Measurements from ENCODE around the gene RRP8. TPM values are rescaled to one million over a fixed set of nuclear protein-coding genes. Genes with fewer than 3 reads are reported as not detected.

Gene RRP8
- polyA plus RNA-seq, 5 donors: 20.2 to 24.9 (median 22.1) TPM

DNA sequence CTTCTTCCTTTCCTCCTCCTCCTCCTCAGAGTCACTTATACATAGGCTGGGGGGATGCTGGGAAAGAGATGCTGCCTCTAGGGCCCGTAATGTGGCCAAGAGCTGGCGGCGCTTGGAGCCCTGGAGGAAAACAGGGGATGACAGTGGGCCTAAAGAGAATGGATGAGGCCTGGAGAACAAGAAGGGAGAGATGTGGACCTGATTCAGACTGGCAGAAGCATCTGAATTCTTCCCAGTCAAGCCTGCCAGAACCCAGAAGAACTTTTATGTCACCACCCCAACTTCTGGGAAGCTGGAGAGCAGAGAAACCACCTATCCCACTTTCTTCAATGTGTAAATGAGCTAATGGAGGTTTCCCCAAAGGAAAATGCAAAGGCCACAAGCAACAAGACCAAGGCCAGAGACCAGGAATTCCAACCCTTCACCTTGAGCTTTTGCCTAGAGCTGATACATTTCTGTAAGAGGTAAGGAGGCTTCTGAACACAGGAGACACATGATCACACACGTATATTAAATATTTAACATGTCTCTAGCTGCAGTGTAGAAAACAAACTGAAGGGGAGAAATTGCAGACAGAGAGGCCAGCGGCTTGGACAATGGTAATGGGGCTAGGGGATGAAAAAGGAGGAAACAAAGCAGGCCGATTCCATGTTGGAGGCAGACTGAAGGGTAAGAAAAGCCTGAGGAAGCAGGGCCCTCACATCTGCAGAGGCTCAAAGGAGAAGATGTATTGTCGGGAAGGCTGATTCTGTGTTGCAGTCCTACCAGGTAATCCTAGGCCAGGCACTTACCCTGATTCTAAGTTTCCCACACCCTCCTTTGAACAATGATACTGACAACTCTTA is 1.1 kb downstream of the RRP8 start:
- no peak for DNase-seq

DNA sequence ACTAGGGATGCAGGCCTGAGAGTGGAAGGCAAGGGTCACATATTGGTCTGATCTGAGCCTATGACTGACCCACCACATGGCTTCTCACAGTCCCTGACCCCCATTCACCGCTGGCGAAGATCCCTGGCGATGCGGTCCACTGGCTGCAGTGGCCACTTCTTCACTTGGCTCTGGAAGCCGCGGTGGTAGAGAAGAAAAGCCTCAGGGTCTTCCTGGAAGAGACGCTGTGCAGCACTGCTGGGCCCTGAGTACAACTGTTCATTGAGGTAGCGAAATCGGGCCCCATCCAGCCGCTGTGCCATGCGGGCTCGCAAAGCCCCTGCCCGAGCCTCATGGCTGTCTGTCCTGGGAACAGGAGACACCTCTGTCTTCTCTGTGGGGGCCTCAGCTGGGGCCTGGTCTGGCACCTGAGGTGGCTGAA is 2.4 kb downstream of the RRP8 start:
- no peak for DNase-seq

DNA sequence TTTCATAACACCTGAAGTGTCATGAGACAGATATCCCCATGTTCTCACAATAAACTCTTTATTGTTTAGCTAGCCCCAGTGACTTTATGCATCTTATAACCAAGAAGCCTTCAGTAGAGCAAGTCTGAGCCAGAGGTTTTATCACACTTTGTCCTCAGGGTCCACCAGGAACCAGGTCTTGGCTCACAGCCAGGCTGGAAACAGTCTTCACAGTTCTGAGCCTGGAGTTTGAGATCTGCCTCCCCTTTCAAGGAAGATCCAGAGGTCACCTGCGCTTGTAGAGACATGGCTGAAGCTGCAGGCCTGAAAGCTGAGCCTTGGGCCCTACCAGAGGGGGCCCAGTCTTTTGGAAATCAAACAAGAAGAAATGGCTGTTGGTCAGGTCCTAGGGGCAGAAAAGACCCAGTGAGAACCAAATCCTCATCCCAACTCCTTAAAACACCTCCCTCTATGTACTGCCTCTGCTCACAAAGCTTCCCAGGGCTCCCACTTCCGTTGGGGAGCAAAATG is 3.5 kb downstream of the RRP8 start:
- no peak for DNase-seq

DNA sequence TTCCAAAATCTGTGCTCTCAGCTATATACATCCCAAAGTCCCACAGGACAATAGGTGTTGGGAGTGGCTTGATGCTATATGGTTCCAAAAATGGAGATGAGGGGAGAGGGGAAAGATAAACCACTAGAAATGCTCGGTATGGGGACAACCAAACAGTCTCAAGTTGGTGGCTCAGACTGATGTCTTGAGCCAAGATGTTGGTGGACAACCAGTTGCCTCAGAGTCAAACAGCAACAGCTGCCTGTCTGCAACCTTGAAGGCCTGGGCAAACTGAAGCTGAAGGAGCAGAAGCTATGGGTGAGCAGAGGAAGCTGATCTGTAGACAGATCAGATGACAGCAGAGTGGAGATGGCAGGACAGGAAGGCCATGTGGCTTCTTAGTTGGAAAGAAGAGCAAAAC is 4.0 kb downstream of the RRP8 start:
- no peak for DNase-seq

DNA sequence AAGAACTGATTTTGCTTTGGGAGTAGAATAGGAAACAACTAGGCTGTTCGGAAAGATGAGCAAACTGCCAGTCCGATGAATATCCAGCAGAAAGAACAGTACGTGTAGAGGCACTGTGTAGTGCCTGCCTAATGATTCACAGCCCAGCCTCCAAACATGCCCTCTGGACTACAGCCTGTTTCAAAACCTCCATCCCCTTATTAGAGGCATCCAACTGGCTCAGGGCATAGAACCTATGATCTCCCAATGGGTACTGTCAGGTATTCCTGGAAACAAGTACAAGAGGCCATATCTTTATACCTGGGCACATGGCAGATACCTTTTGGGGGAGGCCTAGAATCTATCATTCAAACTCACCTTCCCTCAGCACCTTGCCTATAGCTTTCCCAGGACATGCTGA is 4.9 kb downstream of the RRP8 start:
- no peak for DNase-seq

DNA sequence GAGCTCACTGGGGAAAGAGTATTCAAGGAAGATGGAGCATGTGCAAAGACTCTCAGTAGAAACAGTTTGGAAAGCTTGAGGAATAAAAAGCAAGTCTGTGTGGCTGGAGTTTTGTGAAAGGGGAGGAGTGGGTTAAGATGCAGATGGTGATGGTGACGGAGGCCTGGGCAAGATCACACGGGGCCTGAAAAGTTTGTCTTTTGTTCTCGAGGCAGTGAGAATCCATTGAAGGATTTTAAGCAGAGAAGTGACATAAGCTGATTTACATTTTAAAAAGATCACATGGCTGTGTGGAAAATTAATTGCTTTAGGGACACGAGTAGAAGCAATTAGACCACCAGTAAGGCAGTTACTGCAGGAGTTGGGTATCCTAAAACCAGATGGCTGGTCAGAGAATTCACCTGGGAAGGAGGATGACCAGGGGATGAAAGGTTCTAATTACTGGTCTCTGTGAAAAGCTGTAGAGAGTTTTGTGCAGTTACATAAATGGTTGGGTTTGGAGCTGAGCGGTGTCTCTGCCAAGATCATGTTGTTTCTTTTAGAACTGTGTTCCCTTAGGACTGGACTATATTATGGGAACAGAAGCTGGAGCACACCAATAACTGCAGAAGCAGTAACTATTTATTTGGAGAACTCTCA is 7.1 kb downstream of the RRP8 start:
- no peak for DNase-seq

DNA sequence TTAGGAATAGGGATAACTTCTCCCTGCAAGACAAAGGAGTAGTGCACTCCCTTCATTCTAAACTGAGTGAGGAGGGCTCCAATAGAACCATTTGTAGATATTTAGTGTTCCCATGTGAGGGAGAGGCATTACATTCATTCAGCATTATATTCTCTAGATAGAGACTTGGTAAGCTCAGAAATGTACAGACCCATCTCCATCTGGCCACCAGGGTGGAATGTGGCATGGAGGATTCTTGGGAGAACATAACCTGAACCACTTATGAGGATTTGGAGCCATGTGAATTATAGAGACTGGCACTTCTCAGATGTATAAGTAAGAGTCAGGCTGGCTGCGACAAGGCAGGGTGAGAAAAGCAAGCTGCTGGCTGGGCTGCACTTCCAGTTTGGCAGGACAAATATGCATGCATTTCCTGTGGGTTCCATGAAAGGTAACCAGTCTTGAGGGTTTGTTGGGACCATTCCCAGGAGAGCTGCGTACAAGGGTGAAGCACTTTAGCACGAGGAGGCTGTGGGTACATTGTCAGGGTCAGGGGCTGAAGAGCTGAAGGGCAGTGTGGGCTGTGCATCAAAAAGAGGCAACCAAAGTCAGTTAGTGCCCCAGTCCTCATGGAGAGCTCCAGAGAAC is 9.2 kb downstream of the RRP8 start:
- DNase-seq: no peak

DNA sequence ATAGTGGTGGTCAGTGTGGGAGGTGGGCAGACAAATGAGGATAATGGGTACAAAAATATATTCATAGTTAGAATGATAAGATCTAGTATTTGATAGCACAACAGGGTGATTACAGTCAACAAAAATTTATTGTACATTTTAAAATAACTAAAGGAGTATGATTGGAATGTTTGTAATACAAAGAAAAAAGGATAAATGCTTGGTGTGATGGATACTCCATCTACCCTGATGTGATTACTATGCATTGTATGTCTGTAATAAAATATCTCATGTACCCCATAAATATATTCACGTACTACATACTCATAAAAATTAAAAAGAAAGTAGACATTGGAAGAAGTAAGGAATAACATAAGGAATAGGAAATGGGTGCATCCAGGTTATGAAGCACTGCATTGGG is 15.4 kb downstream of the RRP8 start:
- DNase-seq: no peak

DNA sequence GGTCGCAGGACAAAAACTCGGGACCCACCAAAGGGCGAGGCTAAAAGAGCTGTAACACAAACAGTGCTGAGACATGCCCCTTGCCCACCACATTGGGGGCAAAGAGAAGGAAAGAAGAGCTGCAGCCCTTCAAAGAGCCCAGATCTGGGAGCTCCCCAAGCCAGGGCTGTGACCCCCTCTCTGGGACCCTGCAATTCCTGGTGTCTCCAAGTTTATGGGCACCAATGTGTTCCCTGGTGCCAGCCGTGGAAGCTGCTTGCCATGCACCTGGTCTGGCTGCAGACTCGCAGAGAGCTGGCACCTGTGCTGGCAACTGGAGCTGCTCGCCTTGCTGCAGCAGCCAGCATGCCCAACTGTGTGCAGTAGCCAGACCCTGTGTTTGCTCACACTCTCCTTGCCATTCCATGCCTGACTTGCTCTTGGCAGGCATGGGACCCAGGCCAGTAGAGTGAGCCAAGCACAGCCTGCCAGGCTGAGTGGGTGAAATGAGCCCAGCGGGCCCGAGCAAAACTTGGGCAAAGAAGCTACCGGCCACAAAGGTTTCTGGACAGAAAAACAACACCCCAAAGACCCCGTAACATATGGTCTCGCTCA is 16.0 kb downstream of the RRP8 start:
- DNase-seq: no peak

DNA sequence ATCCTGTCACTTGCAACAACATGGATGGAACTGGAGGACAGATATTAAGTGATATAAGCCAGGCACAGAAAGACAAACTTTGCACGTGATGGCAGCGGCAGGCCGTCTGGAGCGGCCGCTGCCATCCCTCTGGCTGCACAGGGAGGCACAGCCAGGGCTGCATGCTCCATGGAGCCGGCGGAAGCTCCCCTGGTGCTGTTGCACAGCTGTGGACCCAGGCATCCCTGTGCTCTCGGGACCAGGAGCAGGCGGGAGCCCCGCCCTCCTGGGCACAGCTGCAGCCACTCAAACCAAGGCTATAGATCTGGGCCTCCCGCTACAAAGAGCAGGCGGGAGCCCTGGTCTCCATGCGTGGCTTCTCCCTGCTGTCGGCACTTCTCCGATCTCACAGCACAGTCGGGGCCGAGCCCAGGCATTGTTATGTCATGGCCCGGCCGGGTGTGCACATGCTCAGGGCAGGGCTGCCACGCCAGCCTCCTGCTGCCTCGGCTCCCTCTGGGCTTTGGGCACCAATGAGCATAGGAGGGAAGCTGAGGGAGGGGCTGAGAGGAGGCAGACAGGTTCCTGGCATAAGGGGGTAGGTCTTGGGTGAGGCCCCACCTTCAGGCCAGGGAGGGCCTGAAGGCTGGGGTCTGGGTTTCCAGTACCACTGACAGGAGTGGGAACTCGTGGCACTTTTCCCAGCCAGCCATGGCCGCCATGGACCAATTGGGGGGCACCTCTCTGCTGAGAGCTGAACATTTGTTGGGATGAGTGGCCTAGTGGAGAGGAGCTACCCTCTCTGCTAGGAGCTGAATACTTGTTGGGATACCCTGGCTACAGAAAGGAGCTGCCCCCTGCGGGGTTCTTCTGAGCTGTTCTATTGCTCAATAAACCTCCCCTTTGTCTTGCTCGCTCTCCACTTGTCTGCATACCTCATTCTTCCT is 16.7 kb downstream of the RRP8 start:
- no peak for DNase-seq

DNA sequence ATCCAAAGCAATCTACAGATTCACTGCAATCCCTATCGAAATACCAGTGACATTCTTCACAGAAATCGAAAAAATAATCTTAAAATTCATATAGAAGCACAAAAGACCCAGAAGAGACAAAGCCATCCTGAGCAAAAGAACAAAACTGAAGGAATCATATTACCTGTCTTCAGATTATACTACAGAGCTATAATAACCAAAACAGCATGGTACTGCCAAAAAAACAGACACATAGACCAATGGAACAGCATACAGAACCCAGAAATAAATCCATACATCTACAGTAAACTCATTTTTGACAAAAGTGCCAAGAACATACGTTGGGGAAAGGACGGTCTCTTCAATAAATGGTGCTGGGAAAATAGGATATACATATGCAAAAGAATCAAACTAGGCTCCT is 18.9 kb downstream of the RRP8 start:
- no peak for DNase-seq

DNA sequence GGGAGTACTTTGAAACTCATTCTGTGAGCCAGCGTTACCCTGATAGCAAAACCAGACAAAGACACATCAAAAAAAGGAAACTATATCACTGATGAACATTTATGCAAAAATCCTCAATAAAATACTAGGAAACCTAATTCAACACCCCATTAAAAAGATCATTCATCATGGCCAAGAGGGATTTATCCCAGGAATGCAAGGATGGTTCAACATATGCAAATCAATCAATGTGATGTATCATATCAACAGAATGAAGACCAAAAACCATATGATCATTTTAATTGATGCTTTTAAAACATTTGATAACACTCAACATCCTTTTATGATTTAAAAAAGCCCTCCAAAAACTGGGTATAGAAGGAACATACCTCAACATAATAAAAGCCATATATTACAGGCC is 19.8 kb downstream of the RRP8 start:
- DNase-seq: no peak

DNA sequence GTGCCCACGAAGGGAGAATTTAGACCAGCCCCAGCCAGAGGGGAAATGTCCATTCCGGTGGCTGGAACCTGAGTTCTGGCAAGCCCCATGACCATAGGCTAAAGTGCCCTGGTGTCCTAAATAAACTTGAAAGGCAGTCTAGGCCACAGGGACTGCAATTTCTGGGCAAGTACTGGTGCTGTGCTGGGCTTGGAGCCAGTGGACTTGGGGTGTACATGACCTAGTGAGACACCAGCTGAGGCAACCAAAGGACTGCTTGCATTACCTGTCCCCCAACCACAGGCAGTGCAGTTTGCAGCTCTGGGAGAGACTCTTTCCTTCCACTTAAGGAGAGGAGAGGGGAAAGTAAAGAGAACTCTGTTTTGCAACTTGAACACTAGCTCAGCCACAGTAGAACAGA is 23.7 kb downstream of the RRP8 start:
- no peak for DNase-seq

DNA sequence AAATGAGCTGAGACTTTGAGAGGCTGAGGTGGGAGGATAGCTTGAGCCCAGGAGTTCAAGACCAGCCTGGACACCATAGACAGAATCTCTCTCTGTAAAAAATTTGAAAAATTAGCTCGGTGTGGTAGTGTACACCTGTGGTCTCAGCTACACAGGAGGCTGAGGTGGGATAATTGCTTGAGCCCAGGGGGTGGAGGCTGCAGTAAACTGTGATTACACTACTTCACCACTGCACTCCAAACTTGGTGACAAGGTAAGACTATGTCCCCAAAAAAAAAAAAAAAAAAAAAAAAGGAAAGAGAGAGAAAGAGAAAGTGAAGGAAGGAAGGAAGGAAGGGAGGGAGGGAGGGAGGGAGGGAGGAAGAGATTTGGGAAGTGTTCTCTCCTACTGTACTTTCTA is 25.3 kb downstream of the RRP8 start:
- DNase-seq: no peak

DNA sequence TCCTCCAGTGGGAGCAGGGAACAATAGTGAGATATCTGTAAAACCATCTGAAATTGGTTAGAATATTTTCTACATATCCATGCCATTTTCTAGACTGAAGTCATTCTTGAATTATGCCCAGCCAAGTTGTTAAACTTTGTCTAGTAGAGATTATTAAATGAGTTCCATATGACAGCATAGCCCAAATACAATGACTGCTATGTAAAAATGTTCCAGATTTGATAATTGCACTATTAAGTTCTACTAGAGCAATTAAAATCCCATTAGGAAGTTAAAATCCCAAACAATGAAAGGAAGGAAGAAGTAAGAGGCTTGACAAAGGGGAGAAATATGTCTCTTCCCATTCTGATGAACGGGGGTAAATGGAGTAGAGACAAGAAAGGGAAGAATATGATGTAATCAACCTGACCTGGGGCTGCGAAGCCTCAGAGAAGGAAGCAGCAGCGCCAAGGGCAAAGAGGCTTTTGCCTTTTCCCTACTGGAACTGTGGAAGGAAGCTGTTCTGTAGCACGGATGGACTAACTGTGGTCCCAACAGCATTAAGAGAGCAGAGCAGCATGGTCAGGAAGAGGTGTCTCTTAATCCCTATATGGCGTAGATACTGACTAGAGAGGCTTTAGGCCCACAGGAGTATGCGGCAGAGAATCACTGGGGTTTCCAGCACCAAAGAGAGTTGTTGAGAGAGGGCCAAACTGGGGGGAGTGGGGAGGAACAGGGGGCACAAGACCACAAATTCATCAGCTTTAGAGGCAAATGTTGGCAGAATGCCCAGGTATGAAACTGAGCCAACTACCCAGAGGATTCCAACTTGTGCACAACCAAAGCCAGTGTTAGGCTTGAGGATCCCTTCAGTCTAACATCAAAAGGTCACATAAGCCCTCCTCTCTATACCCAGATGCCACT is 26.7 kb downstream of the RRP8 start:
- DNase-seq: peak; percentile 74 to 78

DNA sequence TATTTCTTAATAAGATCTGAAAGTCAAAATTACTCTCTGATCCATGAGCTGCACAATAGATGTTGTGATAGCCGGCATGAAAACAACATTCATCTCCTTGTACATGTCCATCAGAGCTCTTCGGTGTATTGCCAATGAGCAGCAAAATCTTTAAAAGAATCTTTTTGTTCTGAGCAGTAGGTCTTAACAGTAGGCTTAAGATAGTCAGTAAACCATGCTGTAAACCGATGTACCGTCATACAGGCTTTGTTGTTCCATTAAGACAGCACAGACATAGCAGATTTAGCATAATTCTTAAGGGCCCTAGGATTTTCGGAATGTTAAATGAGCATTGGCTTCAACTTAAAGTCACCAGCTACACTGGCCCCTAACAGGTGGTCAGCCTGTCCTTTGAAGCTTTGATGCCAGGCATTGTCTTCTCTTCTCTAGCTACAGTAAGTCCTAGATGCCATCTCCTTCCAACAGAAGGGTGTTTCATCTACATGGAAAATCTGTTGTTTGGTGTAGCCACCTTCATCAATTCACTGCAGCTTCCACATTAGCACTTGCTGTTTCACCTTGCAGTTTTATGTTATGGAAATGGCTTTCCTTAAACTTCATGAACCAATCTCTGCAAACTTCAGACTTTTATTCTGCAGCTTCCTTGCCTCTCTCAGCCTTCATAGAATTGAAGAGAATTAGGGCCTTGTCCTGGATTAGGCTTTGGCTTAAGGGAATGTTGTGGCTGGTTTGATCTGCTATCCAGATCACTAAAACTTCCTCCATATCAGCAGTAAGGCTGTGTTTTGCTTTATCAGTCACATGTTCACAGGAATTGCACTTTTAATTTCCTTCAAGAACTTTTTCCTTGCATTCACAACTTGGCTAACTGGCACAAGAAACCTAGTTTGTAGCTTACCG is 28.4 kb downstream of the RRP8 start:
- DNase-seq: no peak

DNA sequence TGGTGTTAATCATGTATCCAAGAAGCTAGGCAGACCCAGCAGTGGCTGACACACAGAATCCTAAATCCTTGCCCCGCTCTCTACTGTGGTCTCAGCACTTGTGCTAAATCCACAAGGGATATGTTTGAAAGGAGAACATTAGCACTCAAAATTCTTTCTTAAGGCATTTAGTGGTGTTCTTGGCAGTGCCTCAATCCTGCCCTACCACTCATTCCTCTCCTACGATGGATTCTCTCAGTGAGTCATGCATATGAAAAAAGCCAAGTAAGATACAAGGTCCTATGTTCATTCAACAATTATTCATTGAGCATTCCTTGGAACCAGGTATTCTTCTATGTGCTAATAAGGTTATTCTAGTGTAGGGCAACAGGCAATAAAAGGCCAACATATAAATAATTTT is 31.2 kb downstream of the RRP8 start:
- DNase-seq: no peak

DNA sequence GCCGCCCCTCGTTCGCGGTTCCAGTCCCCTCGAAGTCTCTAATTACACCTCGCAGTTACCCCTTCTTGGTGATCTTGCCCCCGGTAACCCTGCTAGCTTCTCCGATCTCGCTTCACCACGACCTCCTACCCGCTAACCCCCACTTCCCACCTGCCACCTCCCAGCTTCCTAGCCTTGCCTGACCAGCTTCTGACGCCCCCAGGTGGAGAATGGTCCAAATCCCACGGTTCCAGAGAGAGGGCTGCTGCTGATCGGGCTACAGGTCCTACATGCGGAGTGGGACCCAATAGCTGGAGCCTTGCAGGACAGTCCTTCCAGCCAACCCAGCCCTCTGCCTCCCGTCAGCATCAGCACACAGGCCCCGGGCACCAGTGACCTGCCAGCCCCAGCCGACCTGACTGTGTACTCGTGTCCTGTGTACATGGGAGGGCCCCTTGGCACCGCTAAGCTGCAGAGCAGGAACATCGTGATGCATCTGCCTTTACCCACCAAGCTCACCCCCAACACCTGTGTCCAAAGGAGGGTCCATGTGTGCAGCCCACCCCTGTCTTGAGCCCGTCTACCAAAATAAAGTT is 31.9 kb downstream of the RRP8 start:
- no peak for DNase-seq

All from right lung (tissue), 5 donors.